HG03103 (cell line): Measurements from ENCODE around the gene ADA.
"Not testable (repeated sequence)": the region's sequence is repeated elsewhere in the genome, so short reads cannot be mapped to it uniquely, and the experiment has no call there.

Experiments
- ATAC-seq: cut with Tn5 transposase; IDR thresholded peaks from one replicate; pipeline ENCODE4 v1.9.1; 2021; ENCODE audit warnings: low read depth; ENCODE audit not compliant: unreplicated experiment

The ADA gene

GRCh38 chr20:44681796-44682566 is 30.5 kb upstream of the ADA start:
- no peak for ATAC-seq

GRCh38 chr20:44678990-44679611 is 27.6 kb upstream of the ADA start:
- no peak for ATAC-seq

DNA sequence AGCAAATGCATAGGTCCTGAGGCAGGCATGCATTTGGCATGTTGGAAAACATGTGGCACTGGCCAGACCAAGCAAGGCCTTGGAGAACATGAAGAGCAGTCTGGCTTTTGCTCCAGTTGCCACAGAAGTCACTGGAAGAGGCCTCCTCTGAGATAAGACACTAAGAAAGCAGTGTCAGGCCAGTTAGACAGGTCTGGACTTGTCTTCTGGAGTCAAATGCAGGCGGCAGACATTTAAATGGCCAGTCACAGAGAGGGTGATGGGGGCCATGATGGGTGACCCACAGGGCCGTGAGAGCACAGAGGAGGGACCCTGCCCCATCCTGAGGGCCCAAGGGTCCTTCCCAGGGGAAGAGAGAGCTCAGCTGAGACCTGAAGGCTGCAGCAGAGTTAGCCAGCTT is 26.7 kb upstream of the ADA start:
- ATAC-seq = no peak

- not testable (repeated sequence) for ATAC-seq
These were observed 20.9 kb upstream of the ADA start for GRCh38 chr20:44672318-44672902.

DNA sequence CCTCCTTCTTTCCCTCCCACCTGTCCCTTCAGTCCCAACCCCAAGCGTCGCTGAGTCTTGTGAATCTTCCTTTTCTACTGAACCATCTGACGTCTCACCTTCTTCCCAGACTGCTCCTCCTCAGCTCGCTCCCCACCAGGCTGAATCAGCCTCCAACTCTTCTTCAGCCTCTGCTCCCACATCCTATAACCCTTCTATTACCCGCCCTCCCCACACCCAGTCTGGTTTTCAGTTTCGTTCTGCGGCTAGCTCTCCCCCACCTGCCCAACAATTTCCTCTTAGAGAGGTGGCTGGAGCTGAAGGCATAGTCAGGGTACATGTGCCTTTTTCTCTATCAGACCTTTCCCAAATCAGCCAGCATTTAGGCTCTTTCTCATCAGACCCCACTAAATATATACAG is 20.0 kb upstream of the ADA start:
- not testable (repeated sequence) for ATAC-seq

DNA sequence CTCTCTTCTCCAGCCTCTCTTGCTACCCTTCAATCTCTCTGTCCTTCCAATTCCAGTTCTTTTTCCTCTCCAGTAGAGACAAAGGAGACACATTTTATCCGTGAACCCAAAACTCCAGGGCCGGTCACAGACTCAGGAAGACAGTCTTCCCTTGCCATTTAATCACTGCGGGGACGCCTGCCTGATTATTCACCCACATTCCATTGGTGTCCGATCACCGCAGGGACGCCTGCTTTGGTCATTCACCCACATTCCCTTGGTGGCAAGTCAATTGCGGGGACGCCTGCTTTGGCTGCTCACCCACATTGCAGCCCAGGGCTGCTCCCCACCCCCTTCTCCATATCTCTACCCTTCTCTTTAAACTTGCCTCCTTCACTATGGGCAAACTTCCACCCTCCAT is 19.4 kb upstream of the ADA start:
- ATAC-seq = not testable (repeated sequence)

- ATAC-seq = no peak
These were observed 14.6 kb upstream of the ADA start for GRCh38 chr20:44666066-44666465.

- ATAC-seq = no peak
These were observed 12.6 kb upstream of the ADA start for GRCh38 chr20:44664131-44664530.

- ATAC-seq = no peak
These were observed 10.8 kb upstream of the ADA start for GRCh38 chr20:44662261-44662660.

DNA sequence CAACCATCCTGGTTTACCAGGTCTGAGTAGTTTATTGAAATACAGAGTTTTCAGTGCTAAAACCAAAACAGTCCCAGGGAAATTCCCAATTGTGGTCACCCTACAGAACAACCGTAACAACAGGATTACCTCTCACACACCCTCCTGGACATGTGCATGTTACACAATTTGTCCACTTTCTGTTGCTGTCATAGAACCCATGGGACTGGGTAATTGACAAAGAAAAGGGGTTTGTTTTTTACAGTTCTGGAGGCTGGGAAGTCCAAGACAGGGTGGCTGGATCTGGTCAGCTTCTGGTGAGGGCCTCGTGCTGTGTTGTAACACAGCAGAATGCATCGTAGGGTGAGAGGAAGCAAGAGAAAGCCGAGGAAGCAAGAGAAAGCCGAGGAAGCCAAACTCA is 9.1 kb upstream of the ADA start:
- no peak for ATAC-seq

GRCh38 chr20:44659931-44660330 is 8.4 kb upstream of the ADA start:
- ATAC-seq = no peak

- ATAC-seq = no peak
These were observed 7.3 kb upstream of the ADA start for GRCh38 chr20:44658810-44659209.

- ATAC-seq = no peak
These were observed 6.4 kb upstream of the ADA start for GRCh38 chr20:44657875-44658274.

- no peak for ATAC-seq
These were observed 4.9 kb upstream of the ADA start for GRCh38 chr20:44656448-44656847.

DNA sequence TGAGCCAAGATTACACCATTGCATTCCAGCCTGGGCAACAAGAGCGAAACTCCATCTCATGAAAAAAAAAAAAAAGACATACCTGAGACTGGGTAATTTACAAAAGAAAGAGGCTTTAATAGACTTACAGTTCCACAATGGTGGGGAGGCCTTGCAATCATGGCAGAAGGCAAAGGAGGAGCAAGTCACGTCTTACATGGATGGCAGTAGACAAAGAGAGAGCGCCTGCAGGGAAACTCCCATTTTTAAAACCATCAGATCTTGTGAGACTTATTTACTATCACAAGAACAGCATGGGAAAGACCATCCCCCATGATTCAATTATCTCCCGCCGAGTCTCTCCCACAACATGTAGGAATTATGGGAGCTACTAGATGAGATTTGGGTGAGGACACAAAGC is 2.7 kb upstream of the ADA start:
- ATAC-seq = not testable (repeated sequence)

- no peak for ATAC-seq
These were observed 2.0 kb upstream of the ADA start for GRCh38 chr20:44653546-44653945.

GRCh38 chr20:44651434-44651683 is 140 bp downstream of the ADA start:
- no peak for ATAC-seq

DNA sequence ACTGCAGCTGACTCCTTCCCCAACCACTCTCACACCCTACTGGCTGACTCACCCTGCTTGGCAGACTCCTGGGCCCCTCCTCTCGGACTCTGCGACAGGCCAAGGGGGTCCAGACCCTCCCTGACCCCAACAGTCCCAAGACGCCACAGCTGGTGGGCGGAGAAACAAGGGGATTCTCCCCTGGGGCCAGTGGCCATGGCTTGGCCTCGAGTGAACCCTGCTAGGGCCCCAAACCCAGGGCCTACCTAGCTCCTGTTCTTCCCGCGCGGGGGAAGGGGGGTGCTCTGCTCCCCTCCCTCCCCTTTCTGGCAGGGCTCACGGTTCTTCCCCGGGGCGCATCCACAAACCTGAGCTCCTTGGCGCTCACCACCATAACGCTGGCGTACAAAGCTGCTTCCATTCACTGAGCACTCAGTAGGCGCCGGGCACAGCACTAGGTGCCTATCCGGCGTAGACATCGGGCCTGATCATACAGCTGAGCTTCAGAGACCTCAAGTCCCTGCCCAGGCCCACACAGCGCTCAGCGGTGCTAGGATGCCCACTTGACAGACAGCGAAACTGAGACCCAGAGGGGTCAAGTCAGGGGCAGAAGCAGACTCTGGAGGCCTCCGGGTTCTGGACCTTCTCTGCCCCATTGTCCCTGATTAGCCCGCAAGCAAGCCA is 597 bp downstream of the ADA start:
- no peak for ATAC-seq

DNA sequence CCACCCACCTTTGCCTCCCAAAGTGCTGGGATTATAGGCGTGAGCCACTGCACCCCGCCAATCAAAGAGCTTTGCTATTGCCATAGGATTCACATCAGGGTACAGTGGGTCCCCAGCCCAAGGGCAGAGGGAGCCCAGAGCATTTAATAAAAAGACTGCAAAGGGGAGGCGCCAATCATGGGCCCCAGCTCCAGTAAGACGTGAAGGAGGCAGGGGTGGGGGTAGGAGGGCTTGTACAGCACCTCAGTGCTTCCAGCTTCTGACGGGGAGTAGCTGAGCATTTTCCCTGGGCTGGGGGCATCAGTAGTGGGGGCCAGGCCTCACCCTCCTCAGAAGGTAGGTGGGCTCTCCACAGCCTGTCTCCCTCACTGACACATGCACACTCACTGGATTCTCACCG is 1.5 kb downstream of the ADA start:
- no peak for ATAC-seq

DNA sequence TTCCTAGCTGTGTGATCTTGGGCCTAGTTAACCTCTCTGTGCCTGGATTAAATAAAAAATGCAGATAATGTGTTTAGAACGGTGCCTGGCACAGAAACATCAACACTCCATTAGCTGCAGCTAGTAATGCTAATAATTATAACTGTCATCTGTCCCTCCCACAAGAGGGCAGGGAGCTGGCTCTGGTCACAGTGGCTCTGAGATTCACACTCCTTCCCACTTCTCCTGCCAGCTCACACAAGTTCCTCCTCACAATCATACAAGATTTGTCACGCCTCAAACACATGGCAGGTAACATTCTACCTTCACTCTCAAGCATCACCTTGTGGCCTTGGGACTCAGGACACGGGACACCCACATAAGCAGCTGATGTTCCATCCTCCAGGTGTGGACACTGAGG is 2.4 kb downstream of the ADA start:
- no peak for ATAC-seq

GRCh38 chr20:44648579-44648978 is 2.9 kb downstream of the ADA start:
- ATAC-seq = no peak

DNA sequence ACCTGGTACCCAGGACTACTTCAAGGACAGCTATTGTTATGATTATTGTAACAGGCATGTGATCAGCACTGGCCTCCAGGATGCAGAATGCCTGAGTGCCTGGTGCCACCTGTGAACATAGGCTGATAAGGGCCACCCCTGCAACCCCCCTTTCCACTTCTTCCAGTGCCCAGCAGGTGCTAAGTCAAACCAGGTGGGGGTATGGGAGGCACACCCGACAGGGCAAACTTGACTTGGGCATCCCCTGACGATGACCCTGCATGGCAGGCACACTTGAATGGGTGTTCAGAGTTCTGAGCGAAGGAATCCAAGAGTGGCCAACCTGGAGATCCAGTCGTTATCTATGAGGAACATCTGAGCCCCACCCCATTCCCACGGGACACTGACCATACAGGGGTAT is 3.4 kb downstream of the ADA start:
- no peak for ATAC-seq
